H4 (cell line): ENCODE measurements around the gene ZNF775. TPM values are rescaled to one million over a fixed set of nuclear protein-coding genes. Genes with fewer than 3 reads are reported as not detected.

Experiments
- DNase-seq: peaks from one replicate; pipeline ENCODE4 v3.0.0-alpha.2; 2015; ENCODE audit warnings: low spot score
- total RNA-seq: library from RNA; depleted of rRNA; stranded (reverse); fragments of >200 nt; shearing (Covaris generic); gene quantifications from 2 replicates; pipeline ENCODE4 v1.2.3, GENCODE V29; 2014; rRNA removed

ZNF775 gene
- total RNA-seq: 0.56 and 0.90 TPM in 2 replicates

- peak; percentile 88 for DNase-seq
These were observed at the start of gene ZNF775 for GRCh38 chr7:150378853-150379440. TSS of gene ZNF775 (plus strand) at chr7:150379330. CDS start at chr7:150388471, 9,141 bp downstream.

- DNase-seq: no peak
These were observed 49.6 kb upstream of the ZNF775 start for GRCh38 chr7:150329331-150330120.

- no peak for DNase-seq
These were observed 48.8 kb upstream of the ZNF775 start for GRCh38 chr7:150330211-150330885.

DNA sequence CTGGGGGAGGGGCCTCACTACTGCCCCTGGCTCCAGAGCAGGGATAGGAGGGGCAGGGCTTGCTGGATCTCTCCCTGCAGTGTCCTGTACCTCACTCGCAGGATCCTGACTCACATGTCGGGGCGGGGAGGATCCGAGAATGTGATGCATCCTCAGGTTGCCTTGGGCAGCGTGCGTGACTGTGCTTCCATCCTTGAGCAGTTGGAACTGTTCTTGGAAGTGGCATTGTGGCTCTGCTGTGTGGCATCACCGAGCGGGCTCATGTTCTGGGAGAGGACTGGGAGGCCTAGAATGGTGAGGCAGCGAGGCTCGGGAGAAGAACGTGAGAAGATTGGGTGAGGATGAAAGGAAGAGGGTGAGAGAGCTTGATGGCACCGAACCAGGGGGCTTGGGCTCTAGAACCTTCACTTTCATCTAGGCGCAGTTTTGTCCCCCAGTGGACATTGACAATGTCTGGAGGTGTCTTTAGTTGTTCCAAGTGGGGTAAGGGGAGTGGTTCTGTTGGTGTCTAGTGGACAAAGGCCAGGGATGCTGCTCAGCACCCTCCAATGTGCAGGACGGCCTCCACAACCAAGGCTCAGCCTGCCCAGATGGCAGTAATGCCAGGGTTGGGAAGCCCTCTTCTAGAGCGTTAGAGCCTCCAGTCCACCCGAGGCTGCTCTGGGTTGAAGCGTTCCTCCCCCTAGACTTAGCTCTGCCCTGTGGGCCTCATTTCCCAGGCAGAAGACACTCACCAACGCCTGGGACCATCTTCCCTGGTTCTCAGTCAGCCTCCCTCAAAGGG, 46.1 kb upstream of the ZNF775 start:
- DNase-seq: no peak

GRCh38 chr7:150333659-150334058, 45.5 kb upstream of the ZNF775 start:
- no peak for DNase-seq

- no peak for DNase-seq
These were observed 45.0 kb upstream of the ZNF775 start for GRCh38 chr7:150334108-150334507.

- DNase-seq: peak; percentile 72
These were observed 43.9 kb upstream of the ZNF775 start for GRCh38 chr7:150335108-150335773.

GRCh38 chr7:150335774-150336112, 43.4 kb upstream of the ZNF775 start:
- no peak for DNase-seq

DNA sequence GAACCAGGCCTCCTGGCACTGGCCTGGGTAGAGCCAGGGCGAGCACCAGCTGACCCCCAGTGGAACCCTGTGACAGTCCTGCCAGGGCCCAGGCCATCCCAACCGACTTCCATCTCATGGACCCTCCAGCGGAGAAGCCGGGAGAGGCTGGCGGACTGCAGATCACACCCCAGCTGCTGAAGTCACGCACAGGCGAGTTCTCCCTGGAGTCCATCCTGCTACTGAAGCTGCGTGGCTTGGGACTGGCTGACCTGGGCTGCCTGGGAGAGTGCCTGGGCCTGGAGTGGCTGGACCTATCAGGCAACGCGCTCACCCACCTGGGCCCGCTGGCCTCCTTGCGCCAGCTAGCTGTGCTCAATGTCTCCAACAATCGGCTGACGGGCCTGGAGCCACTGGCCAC, 42.4 kb upstream of the ZNF775 start:
- no peak for DNase-seq

GRCh38 chr7:150337179-150337578, 42.0 kb upstream of the ZNF775 start:
- no peak for DNase-seq

- DNase-seq: no peak
These were observed 41.5 kb upstream of the ZNF775 start for GRCh38 chr7:150337659-150338081.

GRCh38 chr7:150338166-150338829, 40.8 kb upstream of the ZNF775 start:
- no peak for DNase-seq

DNA sequence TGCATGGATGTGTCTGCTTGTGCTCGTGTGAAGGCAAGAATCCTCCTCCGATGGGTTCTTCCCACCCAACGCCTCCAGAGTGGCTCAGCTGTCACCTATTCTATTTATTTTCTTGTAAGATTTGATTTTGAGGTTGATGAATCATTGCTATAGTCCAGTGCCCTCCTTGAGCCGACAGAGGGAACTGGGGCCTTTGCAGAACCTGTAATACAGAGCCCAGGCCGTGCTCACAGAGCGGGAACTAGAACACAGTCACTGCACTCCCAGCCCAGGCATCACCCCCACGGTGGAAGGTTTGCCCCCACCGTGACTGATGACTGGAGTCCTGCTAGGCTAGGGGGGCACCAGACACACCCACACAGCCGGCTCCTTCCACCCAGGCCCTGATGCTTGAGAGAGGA, 39.7 kb upstream of the ZNF775 start:
- no peak for DNase-seq

DNA sequence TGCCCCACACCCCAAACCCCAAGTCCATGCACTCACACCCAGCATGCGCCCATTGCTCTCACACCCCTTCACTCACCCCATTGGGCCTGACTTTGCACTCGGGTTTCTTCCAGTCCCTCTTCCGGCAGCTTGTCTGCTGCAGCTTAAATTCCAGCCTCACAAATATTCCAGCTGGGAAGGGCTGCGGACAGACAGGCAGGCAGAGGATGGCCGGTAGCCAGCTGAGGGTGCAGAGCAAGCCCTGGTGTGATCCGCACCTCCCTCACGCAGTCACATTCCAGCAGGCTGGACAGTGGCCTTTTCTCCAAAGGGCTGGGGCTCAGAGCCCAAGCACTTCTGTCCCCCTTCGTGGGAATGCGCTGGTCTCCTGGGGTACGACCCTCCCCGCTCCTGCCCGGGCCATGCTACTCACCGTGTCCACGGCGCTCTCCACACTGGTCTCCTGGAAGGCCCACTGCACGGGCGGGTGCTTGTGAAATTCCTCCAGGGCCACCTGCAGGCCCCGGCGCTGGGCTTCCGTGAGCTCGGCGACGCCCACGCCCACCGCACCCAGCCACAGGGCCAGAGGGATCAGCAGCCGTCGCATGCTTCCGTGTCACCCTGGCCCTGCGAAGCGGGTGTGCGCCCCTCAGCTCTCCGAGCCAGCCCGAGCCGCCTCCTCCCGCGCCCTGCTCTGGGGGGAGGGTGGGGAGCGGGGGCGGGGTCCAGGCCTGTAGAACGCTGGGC, 38.9 kb upstream of the ZNF775 start:
- no peak for DNase-seq

DNA sequence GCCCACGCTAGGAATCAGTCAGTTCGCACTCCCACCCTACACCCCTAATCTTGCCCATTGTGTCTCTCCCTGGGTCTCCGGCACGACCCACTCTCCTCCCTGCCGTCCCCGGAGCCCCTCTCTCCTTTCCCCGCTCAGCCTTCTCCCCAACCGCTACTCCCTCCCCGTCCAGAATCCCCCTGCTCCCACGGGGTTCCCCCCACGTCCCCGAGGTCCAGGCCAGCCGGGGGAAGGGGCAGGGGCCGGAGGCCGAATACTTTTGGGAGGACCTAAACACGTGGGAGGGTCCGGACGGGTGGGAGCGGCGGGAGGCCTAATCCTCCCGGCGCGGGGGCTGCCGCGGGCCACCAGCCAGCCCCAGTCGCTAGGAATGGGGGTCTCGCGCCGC, 38.3 kb upstream of the ZNF775 start:
- no peak for DNase-seq

DNA sequence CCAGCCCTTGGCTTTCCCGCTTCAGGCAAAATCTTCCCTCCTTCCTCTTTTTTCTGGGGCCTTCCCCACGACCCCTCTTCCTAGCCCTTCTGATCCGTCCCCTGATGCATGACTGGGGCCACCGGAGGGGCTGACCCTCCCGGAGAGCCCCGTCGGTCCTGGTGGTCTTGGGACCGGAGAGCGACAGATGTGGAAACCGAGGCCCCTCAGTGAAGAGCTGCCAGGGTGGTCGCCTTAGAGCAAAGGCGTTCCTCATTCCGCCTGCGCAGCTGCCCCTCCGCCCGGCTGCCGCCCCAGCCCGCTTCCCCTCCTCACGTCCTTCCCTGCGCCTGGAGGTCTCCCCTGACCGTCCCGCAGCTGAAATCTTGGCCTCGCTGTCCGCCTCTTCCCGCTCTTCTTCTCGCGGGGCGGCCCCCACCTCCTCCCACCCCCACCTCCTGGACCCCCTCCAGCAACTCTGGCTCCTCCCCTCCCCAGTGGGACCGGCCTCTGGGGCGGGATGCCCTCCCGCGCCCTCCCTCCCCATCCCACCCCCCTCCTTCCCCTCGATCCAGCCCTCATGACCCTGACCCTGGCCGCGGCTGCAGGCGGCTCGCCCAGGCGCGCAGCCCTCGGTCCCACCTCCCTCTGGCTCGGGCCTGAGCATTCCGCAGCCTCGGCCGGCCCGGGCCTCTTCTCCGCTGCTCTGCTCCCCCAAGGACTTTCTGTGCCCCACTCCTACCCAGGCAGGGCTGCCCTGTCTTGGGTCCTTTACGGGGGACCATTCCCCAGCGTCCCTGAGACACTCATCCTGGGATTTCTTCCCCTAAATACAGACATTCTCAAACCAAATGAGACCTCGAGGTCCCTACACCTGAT, 37.6 kb upstream of the ZNF775 start, which contains the start of gene RARRES2:
TSS of gene RARRES2 (minus strand) at position 367 of the 858 bp plus-strand sequence. CDS start 1,020 bp downstream, outside the sequence.
- DNase-seq: no peak

GRCh38 chr7:150342121-150342408, 37.1 kb upstream of the ZNF775 start:
- no peak for DNase-seq

GRCh38 chr7:150343225-150343624, 35.9 kb upstream of the ZNF775 start:
- no peak for DNase-seq

GRCh38 chr7:150344299-150344698, 34.8 kb upstream of the ZNF775 start:
- no peak for DNase-seq
